HEK293 (cell line): Measurements from ENCODE around the gene THEM5.

Source experiments
- CTCF ChIA-PET: fragments of 350-600 bp; formaldehyde crosslinking; extraction: SDS; loops from one replicate; lab custom pipeline; 2021; ENCODE audit warnings: antibody characterized with exemption; lab: Yijun Ruan, JAX
- POLR2A ChIA-PET: fragments of 300-600 bp; formaldehyde crosslinking; extraction: SDS; loops from one replicate; lab custom pipeline; 2020; ENCODE audit warnings: antibody characterized with exemption, inconsistent platforms; lab: Yijun Ruan, JAX
- H3K27ac ChIP-seq: fragments of 200-500 bp; sonication (Bioruptor generic); 2 replicates; pipeline ENCODE4 v1.5.1; 2014; ENCODE audit warnings: low read depth, low read length, control low read depth, inconsistent platforms; ENCODE audit errors: extremely low read depth
- H3K36me3 ChIP-seq, 2 experiments: fragments of 200-500 bp in 1 of 2; sonication (Bioruptor generic) in 1 of 2; 1 replicate in 1 of 2; 2 replicates in 1 of 2; pipeline ENCODE4 v1.5.1; 2014 to 2017; ENCODE audit warnings: inconsistent platforms in 2 of 2, low read length in 2 of 2; ENCODE audit not compliant: control insufficient read depth in 2 of 2, insufficient read depth in 1 of 2
- H3K4me1 ChIP-seq: fragments of 200-500 bp; sonication (Bioruptor generic); 2 replicates; pipeline ENCODE4 v1.5.1; 2014; ENCODE audit warnings: mild to moderate bottlenecking, low read length, inconsistent platforms; ENCODE audit not compliant: control insufficient read depth, insufficient read depth
- H3K4me3 ChIP-seq: 2 replicates; pipeline ENCODE4 v1.5.1; 2011; ENCODE audit warnings: low read depth, mild to moderate bottlenecking, control low read depth, low read length, moderate library complexity
- H3K9me3 ChIP-seq: fragments of 200-500 bp; sonication (Bioruptor generic); 2 replicates; pipeline ENCODE4 v1.5.1; 2014; ENCODE audit warnings: low read depth, low read length, inconsistent platforms; ENCODE audit not compliant: control insufficient read depth, insufficient read depth
- HIC1 ChIP-seq: fragments of 450-650 bp; formaldehyde crosslinking; IDR thresholded peaks from 2 replicates; pipeline ENCODE4 v1.5.1; 2016; ENCODE audit warnings: missing biosample characterization, missing genetic modification characterization
- HOXA7 ChIP-seq: sonication (generic); formaldehyde crosslinking; IDR thresholded peaks from 2 replicates; pipeline ENCODE4 v1.8.1; 2022; ENCODE audit warnings: missing genetic modification reagents, borderline replicate concordance
- KLF10 ChIP-seq: fragments of 450-650 bp; IDR thresholded peaks from 2 replicates; pipeline ENCODE4 v1.5.1; 2018; ENCODE audit warnings: missing biosample characterization, mild to moderate bottlenecking, missing genetic modification characterization
- PRDM1 ChIP-seq: fragments of 450-650 bp; formaldehyde crosslinking; IDR thresholded peaks from 2 replicates; pipeline ENCODE4; 2016; ENCODE audit warnings: missing biosample characterization, missing genetic modification characterization
- REPIN1 ChIP-seq: fragments of 450-650 bp; formaldehyde crosslinking; IDR thresholded peaks from 2 replicates; pipeline ENCODE4 v1.5.1; 2017; ENCODE audit warnings: missing biosample characterization, missing genetic modification characterization, low read depth
- SP3 ChIP-seq: fragments of 450-650 bp; formaldehyde crosslinking; IDR thresholded peaks from 2 replicates; pipeline ENCODE4 v1.5.1; 2016; ENCODE audit warnings: missing biosample characterization, missing genetic modification characterization
- ZBTB20 ChIP-seq: fragments of 450-650 bp; formaldehyde crosslinking; IDR thresholded peaks from 2 replicates; pipeline ENCODE4 v1.5.1; 2016; ENCODE audit warnings: missing biosample characterization, missing genetic modification characterization
- ZBTB21 ChIP-seq: fragments of 450-650 bp; formaldehyde crosslinking; IDR thresholded peaks from 2 replicates; pipeline ENCODE4 v1.5.1; 2017; ENCODE audit warnings: missing biosample characterization, missing genetic modification characterization
- ZNF157 ChIP-seq: fragments of 450-650 bp; formaldehyde crosslinking; IDR thresholded peaks from 2 replicates; pipeline ENCODE4 v1.5.1; 2016; ENCODE audit warnings: missing biosample characterization, missing genetic modification characterization
- ZNF248 ChIP-seq: fragments of 450-650 bp; formaldehyde crosslinking; IDR thresholded peaks from 2 replicates; pipeline ENCODE4 v1.5.1; 2017; ENCODE audit warnings: missing biosample characterization, missing genetic modification characterization
- ZNF311 ChIP-seq: fragments of 450-650 bp; formaldehyde crosslinking; IDR thresholded peaks from 2 replicates; pipeline ENCODE4 v1.5.1; 2017; ENCODE audit warnings: missing biosample characterization, missing genetic modification characterization, borderline replicate concordance
- ZNF362 ChIP-seq: fragments of 450-650 bp; formaldehyde crosslinking; IDR thresholded peaks from 2 replicates; pipeline ENCODE4 v1.5.1; 2016; ENCODE audit warnings: missing biosample characterization, missing genetic modification characterization
- ZNF366 ChIP-seq: fragments of 450-650 bp; formaldehyde crosslinking; conservative IDR thresholded peaks from 2 replicates; pipeline ENCODE4 v1.5.1; 2016; ENCODE audit warnings: missing biosample characterization, missing genetic modification characterization
- ZNF37A ChIP-seq: fragments of 450-650 bp; IDR thresholded peaks from 2 replicates; pipeline ENCODE4 v1.5.1; 2018; ENCODE audit warnings: missing biosample characterization, missing genetic modification characterization
- ZNF510 ChIP-seq: fragments of 450-650 bp; formaldehyde crosslinking; IDR thresholded peaks from 2 replicates; pipeline ENCODE4 v1.5.1; 2018; ENCODE audit warnings: mild to moderate bottlenecking, missing genetic modification characterization, missing biosample characterization; ENCODE audit not compliant: insufficient replicate concordance
- ZNF654 ChIP-seq: fragments of 450-650 bp; formaldehyde crosslinking; IDR thresholded peaks from 2 replicates; pipeline ENCODE4 v1.5.1; 2016; ENCODE audit warnings: low read depth, missing biosample characterization, missing genetic modification characterization

The THEM5 gene

GRCh38 chr1:151888972-151889570 is 35.6 kb upstream of the THEM5 start:
- H3K4me1 ChIP-seq, result no peaks in the 10 kb centered on the region
- TF ChIP-seq REPIN1 (tag by site-specific recombination) (no peak), HIC1 (tag by site-specific recombination) (no peak), ZNF37A (no peak), ZNF654 (tag by site-specific recombination) (peak; percentile 36), PRDM1 (tag by site-specific recombination) (no peak)
- ChIA-PET CTCF (interaction anchor here (0.6 to 8.2 kb wide), 13 partner anchors 9 to 460 kb away, joined by 3 to 67 read pairs (median 4); no protein-coding TSS in a partner anchor), POLR2A (no interaction called here)
- H3K9me3 ChIP-seq, result no peaks in the 10 kb centered on the region
- H3K36me3 ChIP-seq, result peaks cover 15 to 74% of the 10 kb centered on the region in 2 experiments
- H3K4me3 ChIP-seq, result no peak overlapping the region
- H3K27ac ChIP-seq, result no peak overlapping the region

- Histone ChIP-seq H3K27ac (no peak overlapping the region), H3K4me1 (no peaks in the 10 kb centered on the region), H3K36me3 (peaks cover 15 to 59% of the 10 kb centered on the region in 2 experiments), H3K4me3 (no peak overlapping the region), H3K9me3 (no peaks in the 10 kb centered on the region)
- ChIA-PET CTCF (interaction anchor here (0.5 to 8.2 kb wide), 5 partner anchors 8 to 1839 kb away, joined by 3 to 67 read pairs (median 3); no protein-coding TSS in a partner anchor), POLR2A (no interaction called here)
- TF ChIP-seq KLF10 (tag by site-specific recombination) (no peak), ZNF366 (tag by site-specific recombination) (0 out of 2 replicates have a peak, but pooled peaks have one; percentile 38), ZNF362 (tag by site-specific recombination) (peak; percentile 75; the same call in 1 of the 2 replicates), SP3 (peak; percentile 31; the same call in 1 of the 2 replicates), ZNF248 (no peak), ZNF157 (no peak), PRDM1 (tag by site-specific recombination) (peak; percentile 54; the same call in 1 of the 2 replicates)
Measured at GRCh38 chr1:151887028-151887427, 33.5 kb upstream of the THEM5 start.

GRCh38 chr1:151885479-151885878 is 32.0 kb upstream of the THEM5 start:
- H3K27ac ChIP-seq, result no peak overlapping the region
- peaks cover 15 to 43% of the 10 kb centered on the region in 2 experiments for H3K36me3 ChIP-seq
- TF ChIP-seq ZBTB20 (tag by site-specific recombination), result no peak
- TF ChIP-seq HOXA7 (CRISPR knock-in tag), result no peak
- no peak for TF ChIP-seq ZNF510 (tag by site-specific recombination)
- no peak for TF ChIP-seq ZBTB21 (tag by site-specific recombination)
- TF ChIP-seq ZNF311 (tag by site-specific recombination), result no peak
- H3K4me1 ChIP-seq, result no peaks in the 10 kb centered on the region
- POLR2A ChIA-PET, result no interaction called here
- no peaks in the 10 kb centered on the region for H3K9me3 ChIP-seq
- CTCF ChIA-PET, result interaction anchor here (0.7 to 8.2 kb wide), 2 partner anchors 116 to 573 kb away, joined by 3 to 67 read pairs; no protein-coding TSS in a partner anchor
- H3K4me3 ChIP-seq, result no peak overlapping the region
